SK-N-SH (cell line): ENCODE data around the gene BBOF1.

ENCODE experiments used
- SMC3 ChIP-seq: IDR thresholded peaks from 2 replicates; pipeline ENCODE4 v1.6.1; 2012; ENCODE audit warnings: low read depth, low read length, improper control_type of control experiment
- TEAD4 ChIP-seq: IDR thresholded peaks from 2 replicates; pipeline ENCODE4 v1.4.0; 2012; ENCODE audit warnings: mild to moderate bottlenecking, borderline replicate concordance; ENCODE audit not compliant: insufficient read depth
- YY1 ChIP-seq: IDR thresholded peaks from 2 replicates; pipeline ENCODE4 v1.4.0; 2012; ENCODE audit warnings: low read depth, mild to moderate bottlenecking
- TF ChIP-seq, protein P1 (sequence below): fragments of 200-600 bp; sonication (generic); IDR thresholded peaks from 2 replicates; pipeline ENCODE4 v1.6.1; 2017; ENCODE audit warnings: antibody characterized with exemption, mild to moderate bottlenecking, moderate library complexity
- TF ChIP-seq, protein P2 (sequence below): IDR thresholded peaks from 2 replicates; pipeline ENCODE4; 2012
- TF ChIP-seq, protein P3 (sequence below): fragments of 150-350 bp; IDR thresholded peaks from 2 replicates; pipeline ENCODE4 v1.6.1; 2017; ENCODE audit warnings: antibody characterized with exemption, low read length, low read depth, borderline replicate concordance

DNA sequence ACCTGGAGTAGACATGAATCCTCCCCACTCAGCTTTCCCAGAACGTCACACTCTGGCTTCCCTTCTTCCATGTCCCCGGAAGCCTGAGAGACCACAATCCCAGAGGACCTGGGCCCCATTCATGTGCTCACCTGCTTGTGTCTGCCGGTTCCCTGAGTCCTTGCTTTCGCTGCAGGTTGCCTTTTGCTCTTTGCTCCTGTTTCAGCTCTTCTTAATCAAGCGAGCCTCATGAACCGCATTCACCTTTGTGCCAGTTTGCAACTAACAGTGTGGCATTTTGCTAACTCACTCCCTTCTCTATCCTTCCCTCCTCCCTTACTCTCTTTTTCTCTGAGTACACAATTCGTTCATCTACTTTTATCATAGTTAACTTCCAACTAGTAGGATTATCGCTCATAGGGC lies 23.2 kb upstream of the BBOF1 start:
- TF ChIP-seq, protein P1, sequence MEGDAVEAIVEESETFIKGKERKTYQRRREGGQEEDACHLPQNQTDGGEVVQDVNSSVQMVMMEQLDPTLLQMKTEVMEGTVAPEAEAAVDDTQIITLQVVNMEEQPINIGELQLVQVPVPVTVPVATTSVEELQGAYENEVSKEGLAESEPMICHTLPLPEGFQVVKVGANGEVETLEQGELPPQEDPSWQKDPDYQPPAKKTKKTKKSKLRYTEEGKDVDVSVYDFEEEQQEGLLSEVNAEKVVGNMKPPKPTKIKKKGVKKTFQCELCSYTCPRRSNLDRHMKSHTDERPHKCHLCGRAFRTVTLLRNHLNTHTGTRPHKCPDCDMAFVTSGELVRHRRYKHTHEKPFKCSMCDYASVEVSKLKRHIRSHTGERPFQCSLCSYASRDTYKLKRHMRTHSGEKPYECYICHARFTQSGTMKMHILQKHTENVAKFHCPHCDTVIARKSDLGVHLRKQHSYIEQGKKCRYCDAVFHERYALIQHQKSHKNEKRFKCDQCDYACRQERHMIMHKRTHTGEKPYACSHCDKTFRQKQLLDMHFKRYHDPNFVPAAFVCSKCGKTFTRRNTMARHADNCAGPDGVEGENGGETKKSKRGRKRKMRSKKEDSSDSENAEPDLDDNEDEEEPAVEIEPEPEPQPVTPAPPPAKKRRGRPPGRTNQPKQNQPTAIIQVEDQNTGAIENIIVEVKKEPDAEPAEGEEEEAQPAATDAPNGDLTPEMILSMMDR = no peak
- TF ChIP-seq, protein P2, sequence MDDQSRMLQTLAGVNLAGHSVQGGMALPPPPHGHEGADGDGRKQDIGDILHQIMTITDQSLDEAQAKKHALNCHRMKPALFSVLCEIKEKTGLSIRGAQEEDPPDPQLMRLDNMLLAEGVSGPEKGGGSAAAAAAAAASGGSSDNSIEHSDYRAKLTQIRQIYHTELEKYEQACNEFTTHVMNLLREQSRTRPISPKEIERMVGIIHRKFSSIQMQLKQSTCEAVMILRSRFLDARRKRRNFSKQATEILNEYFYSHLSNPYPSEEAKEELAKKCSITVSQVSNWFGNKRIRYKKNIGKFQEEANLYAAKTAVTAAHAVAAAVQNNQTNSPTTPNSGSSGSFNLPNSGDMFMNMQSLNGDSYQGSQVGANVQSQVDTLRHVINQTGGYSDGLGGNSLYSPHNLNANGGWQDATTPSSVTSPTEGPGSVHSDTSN = no peak
- no peak for TF ChIP-seq TEAD4
- TF ChIP-seq YY1 = no peak
- TF ChIP-seq, protein P3, sequence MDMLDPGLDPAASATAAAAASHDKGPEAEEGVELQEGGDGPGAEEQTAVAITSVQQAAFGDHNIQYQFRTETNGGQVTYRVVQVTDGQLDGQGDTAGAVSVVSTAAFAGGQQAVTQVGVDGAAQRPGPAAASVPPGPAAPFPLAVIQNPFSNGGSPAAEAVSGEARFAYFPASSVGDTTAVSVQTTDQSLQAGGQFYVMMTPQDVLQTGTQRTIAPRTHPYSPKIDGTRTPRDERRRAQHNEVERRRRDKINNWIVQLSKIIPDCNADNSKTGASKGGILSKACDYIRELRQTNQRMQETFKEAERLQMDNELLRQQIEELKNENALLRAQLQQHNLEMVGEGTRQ = no peak
- TF ChIP-seq SMC3 = no peak
